ENCODE results near the gene UCP3. TPM values are rescaled to one million over a fixed set of nuclear protein-coding genes. Genes with fewer than 3 reads are reported as not detected.
A peak's percentile ranks its signal among the peaks of the same experiment; 100 is the strongest.

UCP3 gene
- total RNA-seq, 6 experiments from 2014 or later = 0.10 to 0.62 (median 0.39) TPM

GRCh38 chr11:74044538-74044937 is 35.7 kb upstream of the UCP3 start:
- peaks cover 24% of the 10 kb centered on the region for H3K36me3 Mint-ChIP-seq (ENCODE audit: low read depth)
- no peaks in the 10 kb centered on the region for H3K9me3 Mint-ChIP-seq
- no peaks in the 10 kb centered on the region for H3K4me1 Mint-ChIP-seq (ENCODE audit: low read depth)
- H3K27ac Mint-ChIP-seq = no peak overlapping the region
- H3K27me3 Mint-ChIP-seq (ENCODE audit: insufficient read depth) = no peaks in the 10 kb centered on the region; the same call in 1 of the 2 replicates
- H3K4me3 Mint-ChIP-seq = no peak overlapping the region
- DNase-seq = no peak
- no peak for TF ChIP-seq CTCF (IDR thresholded peaks at IDR 0.05)

GRCh38 chr11:74043450-74043849 is 34.6 kb upstream of the UCP3 start:
- H3K27me3 Mint-ChIP-seq (ENCODE audit: insufficient read depth) = no peaks in the 10 kb centered on the region; the same call in 1 of the 2 replicates
- DNase-seq = no peak
- H3K36me3 Mint-ChIP-seq (ENCODE audit: low read depth) = peaks cover 25% of the 10 kb centered on the region
- no peaks in the 10 kb centered on the region for H3K4me1 Mint-ChIP-seq (ENCODE audit: low read depth)
- no peak overlapping the region for H3K4me3 Mint-ChIP-seq
- no peaks in the 10 kb centered on the region for H3K9me3 Mint-ChIP-seq
- H3K27ac Mint-ChIP-seq = no peak overlapping the region
- peak; percentile 51; the same call in 1 of the 2 replicates for TF ChIP-seq CTCF (IDR thresholded peaks at IDR 0.05)

- no peak for TF ChIP-seq CTCF (IDR thresholded peaks at IDR 0.05)
- Mint-ChIP-seq H3K4me3 (no peak overlapping the region), H3K36me3 (ENCODE audit: low read depth) (peaks cover 35% of the 10 kb centered on the region), H3K27me3 (ENCODE audit: insufficient read depth) (peaks cover 2% of the 10 kb centered on the region), H3K9me3 (no peaks in the 10 kb centered on the region), H3K27ac (no peak overlapping the region), H3K4me1 (ENCODE audit: low read depth) (peaks cover 20% of the 10 kb centered on the region)
- peak; percentile 41 for DNase-seq
These were observed 28.4 kb upstream of the UCP3 start for GRCh38 chr11:74037309-74037708.

GRCh38 chr11:74035264-74035663 is 26.4 kb upstream of the UCP3 start:
- Mint-ChIP-seq H3K27me3 (ENCODE audit: insufficient read depth) (peaks cover 2% of the 10 kb centered on the region; the same call in 1 of the 2 replicates), H3K4me3 (no peak overlapping the region), H3K27ac (no peak overlapping the region)

GRCh38 chr11:74033046-74033445 is 24.2 kb upstream of the UCP3 start:
- Mint-ChIP-seq H3K4me1 (ENCODE audit: low read depth) (peaks cover 24% of the 10 kb centered on the region), H3K27me3 (ENCODE audit: insufficient read depth) (peaks cover 2% of the 10 kb centered on the region; the same call in 1 of the 2 replicates), H3K9me3 (no peaks in the 10 kb centered on the region), H3K4me3 (no peak overlapping the region), H3K36me3 (ENCODE audit: low read depth) (peaks cover 20% of the 10 kb centered on the region), H3K27ac (no peak overlapping the region)
- no peak for DNase-seq
- no peak for TF ChIP-seq CTCF (IDR thresholded peaks at IDR 0.05)

More at GRCh38 chr11:74035264-74035663, 26.4 kb upstream of the UCP3 start:
- no peak for DNase-seq
- TF ChIP-seq CTCF (IDR thresholded peaks at IDR 0.05) = no peak
- no peaks in the 10 kb centered on the region for H3K9me3 Mint-ChIP-seq
- peaks cover 20% of the 10 kb centered on the region for H3K4me1 Mint-ChIP-seq (ENCODE audit: low read depth)
- H3K36me3 Mint-ChIP-seq (ENCODE audit: low read depth) = peaks cover 24% of the 10 kb centered on the region
